ENCODE measurements around the gene DOK6.
"Not testable (repeated sequence)": the region's sequence is repeated elsewhere in the genome, so short reads cannot be mapped to it uniquely, and the experiment has no call there.

Gene DOK6

GRCh38 chr18:69658103-69658502 lies 257.4 kb downstream of the DOK6 start:
- no peak for TF ChIP-seq JUND (IDR thresholded peaks at IDR 0.05; ENCODE audit: low read depth)
- no peak for DNase-seq (ENCODE audit: low read depth in 1 of 2, low spot score in 1 of 2)
- in situ Hi-C loops (cut with HindIII; ENCODE audit: low pct_unique_long_range_greater_than_20kb, low sequenced_read_pairs), result no loop called here

- DNase-seq (ENCODE audit: low read depth in 1 of 2, low spot score in 1 of 2), result no peak
- in situ Hi-C loops (cut with HindIII; ENCODE audit: low pct_unique_long_range_greater_than_20kb, low sequenced_read_pairs), result no loop called here
- TF ChIP-seq JUND (IDR thresholded peaks at IDR 0.05; ENCODE audit: low read depth), result no peak
These were observed 258.0 kb downstream of the DOK6 start for GRCh38 chr18:69658685-69659084.

- in situ Hi-C loops (cut with HindIII; ENCODE audit: low pct_unique_long_range_greater_than_20kb, low sequenced_read_pairs), result no loop called here
- DNase-seq (ENCODE audit: low read depth in 1 of 2, low spot score in 1 of 2), result no peak
- TF ChIP-seq JUND (IDR thresholded peaks at IDR 0.05; ENCODE audit: low read depth), result no peak
These were observed 258.5 kb downstream of the DOK6 start for GRCh38 chr18:69659142-69659651.

GRCh38 chr18:69662090-69662489 lies 261.4 kb downstream of the DOK6 start:
- in situ Hi-C loops (cut with HindIII; ENCODE audit: low pct_unique_long_range_greater_than_20kb, low sequenced_read_pairs); DNase-seq (ENCODE audit: low read depth in 1 of 2, low spot score in 1 of 2): not testable (repeated sequence)

GRCh38 chr18:69664399-69664798 lies 263.7 kb downstream of the DOK6 start:
- TF ChIP-seq JUND (IDR thresholded peaks at IDR 0.05; ENCODE audit: low read depth), result no peak
- in situ Hi-C loops (cut with HindIII; ENCODE audit: low pct_unique_long_range_greater_than_20kb, low sequenced_read_pairs), result no loop called here

GRCh38 chr18:69674292-69674877 lies 273.7 kb downstream of the DOK6 start:
- in situ Hi-C loops (cut with HindIII; ENCODE audit: low pct_unique_long_range_greater_than_20kb, low sequenced_read_pairs), result no loop called here
- DNase-seq (ENCODE audit: low read depth in 1 of 2, low spot score in 1 of 2), result no peak
- TF ChIP-seq JUND (IDR thresholded peaks at IDR 0.05; ENCODE audit: low read depth), result no peak

More at GRCh38 chr18:69664399-69664798, 263.7 kb downstream of the DOK6 start:
- DNase-seq (ENCODE audit: low read depth in 1 of 2, low spot score in 1 of 2), result no peak

GRCh38 chr18:69674966-69675365 lies 274.3 kb downstream of the DOK6 start:
- in situ Hi-C loops (cut with HindIII; ENCODE audit: low pct_unique_long_range_greater_than_20kb, low sequenced_read_pairs), result no loop called here
- TF ChIP-seq JUND (IDR thresholded peaks at IDR 0.05; ENCODE audit: low read depth), result no peak
- DNase-seq (ENCODE audit: low read depth in 1 of 2, low spot score in 1 of 2), result no peak

GRCh38 chr18:69677595-69677994 lies 276.9 kb downstream of the DOK6 start:
- TF ChIP-seq JUND (IDR thresholded peaks at IDR 0.05; ENCODE audit: low read depth), result no peak
- in situ Hi-C loops (cut with HindIII; ENCODE audit: low pct_unique_long_range_greater_than_20kb, low sequenced_read_pairs), result no loop called here
- DNase-seq (ENCODE audit: low read depth in 1 of 2, low spot score in 1 of 2), result no peak

GRCh38 chr18:69680123-69680522 lies 279.4 kb downstream of the DOK6 start:
- DNase-seq (ENCODE audit: low read depth in 1 of 2, low spot score in 1 of 2), result no peak
- no peak for TF ChIP-seq JUND (IDR thresholded peaks at IDR 0.05; ENCODE audit: low read depth)
- in situ Hi-C loops (cut with HindIII; ENCODE audit: low pct_unique_long_range_greater_than_20kb, low sequenced_read_pairs), result no loop called here

GRCh38 chr18:69683176-69683575 lies 282.5 kb downstream of the DOK6 start:
- in situ Hi-C loops (cut with HindIII; ENCODE audit: low pct_unique_long_range_greater_than_20kb, low sequenced_read_pairs), result no loop called here
- TF ChIP-seq JUND (IDR thresholded peaks at IDR 0.05; ENCODE audit: low read depth), result no peak
- DNase-seq (ENCODE audit: low read depth in 1 of 2, low spot score in 1 of 2), result no peak

GRCh38 chr18:69684789-69685188 lies 284.1 kb downstream of the DOK6 start:
- in situ Hi-C loops (cut with HindIII; ENCODE audit: low pct_unique_long_range_greater_than_20kb, low sequenced_read_pairs), result no loop called here
- DNase-seq (ENCODE audit: low read depth in 1 of 2, low spot score in 1 of 2), result no peak
- no peak for TF ChIP-seq JUND (IDR thresholded peaks at IDR 0.05; ENCODE audit: low read depth)

GRCh38 chr18:69686861-69687260 lies 286.2 kb downstream of the DOK6 start:
- TF ChIP-seq JUND (IDR thresholded peaks at IDR 0.05; ENCODE audit: low read depth), result no peak
- in situ Hi-C loops (cut with HindIII; ENCODE audit: low pct_unique_long_range_greater_than_20kb, low sequenced_read_pairs), result no loop called here

GRCh38 chr18:69689121-69689759 lies 288.6 kb downstream of the DOK6 start:
- in situ Hi-C loops (cut with HindIII; ENCODE audit: low pct_unique_long_range_greater_than_20kb, low sequenced_read_pairs), result no loop called here
- DNase-seq (ENCODE audit: low read depth in 1 of 2, low spot score in 1 of 2), result no peak
- no peak for TF ChIP-seq JUND (IDR thresholded peaks at IDR 0.05; ENCODE audit: low read depth)

More at GRCh38 chr18:69686861-69687260, 286.2 kb downstream of the DOK6 start:
- no peak for DNase-seq (ENCODE audit: low read depth in 1 of 2, low spot score in 1 of 2)

All from T47D (cell line).